Esophagus (tissue), 2 donors: ENCODE measurements around the gene DDX23. TPM values are rescaled to one million over a fixed set of nuclear protein-coding genes. Genes with fewer than 3 reads are reported as not detected.
A peak's percentile ranks its signal among the peaks of the same experiment; 100 is the strongest.
"Not testable (repeated sequence)": the region's sequence is repeated elsewhere in the genome, so short reads cannot be mapped to it uniquely, and the experiment has no call there.

ENCODE experiments used
- H3K27ac ChIP-seq, 2 donors: one replicate each; pipeline ENCODE4 v1.5.1; 2013; ENCODE audit warnings: low read depth in 2 of 2, mild to moderate bottlenecking in 2 of 2, inconsistent platforms in 1 of 2, low read length in 1 of 2, moderate library complexity in 1 of 2
- H3K27me3 ChIP-seq, 2 donors: one replicate each; pipeline ENCODE4 v1.6.1; 2013; ENCODE audit warnings: low read length in 2 of 2, control low read depth in 1 of 2, mild to moderate bottlenecking in 1 of 2; ENCODE audit not compliant: insufficient read depth in 2 of 2, control insufficient read depth in 1 of 2
- H3K36me3 ChIP-seq, 2 donors: one replicate each; pipeline ENCODE4 v1.6.1; 2013; ENCODE audit warnings: low read length in 1 of 2; ENCODE audit not compliant: control insufficient read depth in 2 of 2, insufficient read depth in 2 of 2
- H3K4me1 ChIP-seq, 2 donors: one replicate each; pipeline ENCODE4 v1.6.1; 2013; ENCODE audit warnings: low read length in 1 of 2; ENCODE audit not compliant: control insufficient read depth in 2 of 2, insufficient read depth in 2 of 2
- H3K4me3 ChIP-seq, 2 donors: one replicate each; pipeline ENCODE4 v1.5.1; 2013; ENCODE audit warnings: low read length in 2 of 2, mild to moderate bottlenecking in 2 of 2, low read depth in 1 of 2, moderate library complexity in 1 of 2
- H3K9me3 ChIP-seq, 2 donors: one replicate each; pipeline ENCODE4 v1.6.1; 2013; ENCODE audit warnings: mild to moderate bottlenecking in 2 of 2, low read depth in 1 of 2, low read length in 1 of 2, moderate library complexity in 1 of 2; ENCODE audit not compliant: control insufficient read depth in 2 of 2, insufficient read depth in 1 of 2
- WGBS, 2 donors: extraction: QIAGEN DNeasy Blood & Tissue Kit; methylation state at CpG; one replicate each; pipeline ENCODE4 v1.1.7; 2013; 5-methylcytosine and 5-hydroxymethylcytosine counted together
- polyA plus RNA-seq, 2 donors: library from polyadenylated mRNA; stranded (reverse); fragments of 200-250 nt; gene quantifications; one replicate each; pipeline ENCODE4 v1.2.3, GENCODE V29; 2013
- donor health status: healthy with polysubstance abuse.
- donor health status: Bipolar disorder and iron deficiency.

The DDX23 gene
- polyA plus RNA-seq, 2 donors, result 26.2 to 37.5 TPM

DNA sequence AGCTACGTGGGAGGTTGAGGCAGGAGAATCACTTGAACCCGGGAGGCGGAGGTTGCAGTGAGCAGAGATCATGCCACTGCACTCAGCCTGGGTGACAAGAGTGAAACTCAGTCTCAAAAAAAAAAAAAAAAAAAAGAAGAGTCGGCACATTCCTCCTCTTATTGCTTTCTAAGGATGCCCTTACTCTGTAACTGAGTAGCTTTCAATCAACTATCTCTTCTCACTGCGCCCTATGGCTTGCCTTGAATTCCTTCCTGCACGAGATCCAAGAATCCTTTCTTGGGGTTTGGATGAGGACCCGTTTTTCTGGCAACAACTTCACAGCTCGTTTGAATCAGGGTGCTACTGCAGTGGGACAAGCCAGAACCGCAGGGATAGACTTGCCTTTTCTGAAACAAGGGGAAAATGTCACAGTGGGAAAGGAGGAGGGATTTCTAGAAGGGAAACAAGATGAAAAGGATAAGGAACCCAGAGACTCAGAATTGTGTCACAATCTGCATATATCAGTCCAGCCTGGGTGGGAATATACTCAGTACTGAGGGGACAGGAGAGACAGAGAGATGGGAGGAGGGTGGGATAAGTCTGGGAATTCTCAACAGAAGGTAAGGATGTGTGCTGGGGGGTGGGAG lies 29.8 kb upstream of the DDX23 start:
- no peaks in the 10 kb centered on the region for H3K4me1 ChIP-seq
- H3K9me3 ChIP-seq, result no peaks in the 10 kb centered on the region
- H3K36me3 ChIP-seq, result no peaks in the 10 kb centered on the region
- H3K27ac ChIP-seq, result no peak overlapping the region
- H3K27me3 ChIP-seq, result no peaks in the 10 kb centered on the region
- WGBS, 2 donors, result 34 to 49% methylated on average over 9 of the region's 9 CpGs
- H3K4me3 ChIP-seq, result no peak overlapping the region

DNA sequence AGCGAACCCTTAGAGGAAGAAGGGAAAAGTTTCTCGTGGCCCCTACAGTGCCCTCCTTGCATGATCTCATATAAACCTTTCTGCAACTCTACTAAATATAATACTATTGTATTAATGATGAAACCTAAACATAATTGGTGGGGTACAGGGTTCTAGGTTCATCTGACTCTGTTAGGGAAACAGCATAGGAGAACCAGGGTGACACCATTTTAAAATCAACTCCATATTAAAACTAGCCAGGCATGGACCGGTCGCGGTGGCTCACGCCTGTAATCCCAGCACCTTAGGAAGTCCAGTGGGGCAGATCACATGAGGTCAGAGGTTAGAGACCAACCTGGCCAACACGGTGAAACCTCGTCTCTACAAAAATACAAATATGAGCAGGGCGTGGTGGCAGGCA lies 28.7 kb upstream of the DDX23 start:
- no peak overlapping the region for H3K27ac ChIP-seq
- no peak overlapping the region for H3K4me3 ChIP-seq
- WGBS, 2 donors, result 78 to 83% methylated on average over 9 of the region's 9 CpGs
- no peaks in the 10 kb centered on the region for H3K4me1 ChIP-seq
- H3K27me3 ChIP-seq, result no peaks in the 10 kb centered on the region
- H3K36me3 ChIP-seq, result no peaks in the 10 kb centered on the region
- no peaks in the 10 kb centered on the region for H3K9me3 ChIP-seq

DNA sequence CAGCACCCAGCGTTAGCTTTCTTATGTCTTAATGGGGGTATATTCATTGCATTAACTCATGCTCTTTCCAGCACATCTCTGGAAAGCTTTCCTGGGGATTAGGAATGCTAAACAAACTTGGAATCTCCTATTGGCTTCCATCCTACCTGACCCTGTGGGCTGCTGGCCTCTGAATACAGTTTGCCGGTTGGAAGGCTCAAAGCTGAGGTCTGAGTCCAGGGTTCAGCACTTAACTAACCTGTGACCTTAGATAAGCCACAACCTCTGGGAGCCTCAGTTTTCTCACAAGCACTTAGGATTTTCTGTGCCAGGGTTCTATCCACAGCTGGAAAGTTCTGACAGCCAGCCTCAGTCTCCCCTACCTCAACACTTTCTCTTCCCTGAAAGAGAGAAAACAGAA lies 26.6 kb upstream of the DDX23 start:
- Histone ChIP-seq H3K9me3 (no peaks in the 10 kb centered on the region), H3K27me3 (no peaks in the 10 kb centered on the region), H3K4me1 (no peaks in the 10 kb centered on the region), H3K36me3 (no peaks in the 10 kb centered on the region), H3K4me3 (no peak overlapping the region), H3K27ac (no peak overlapping the region)
- 73 to 77% methylated on average over 2 of the region's 2 CpGs for WGBS, 2 donors

DNA sequence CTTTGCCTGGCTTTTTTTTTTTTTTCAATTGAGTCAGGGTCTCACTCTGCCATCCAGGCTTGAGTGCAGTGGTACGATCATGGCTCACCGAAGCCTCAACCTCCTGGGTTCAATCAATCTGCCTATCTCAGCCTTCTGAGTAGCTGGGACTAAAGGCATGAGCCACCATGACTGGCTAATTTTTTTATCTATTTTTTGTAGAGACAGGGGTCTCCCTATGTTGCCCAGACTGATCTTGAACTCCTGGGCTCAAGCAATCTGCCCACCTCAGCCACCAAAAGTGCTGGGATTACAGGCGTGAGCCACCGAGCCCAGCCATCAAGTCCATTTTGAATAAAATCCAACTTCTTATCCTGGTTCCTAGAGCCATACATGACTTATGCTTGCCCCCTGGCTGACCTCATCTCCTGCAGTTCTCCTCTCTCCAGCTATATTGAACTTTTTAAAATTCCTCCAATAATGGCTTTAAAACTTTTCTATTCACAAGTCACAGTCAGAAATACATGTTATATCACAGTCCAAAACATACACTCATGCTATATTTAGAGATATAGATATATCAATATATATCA lies 24.1 kb upstream of the DDX23 start:
- no peak overlapping the region for H3K4me3 ChIP-seq
- H3K36me3 ChIP-seq, result no peaks in the 10 kb centered on the region
- H3K27ac ChIP-seq, result no peak overlapping the region
- no peaks in the 10 kb centered on the region for H3K4me1 ChIP-seq
- 62 to 84% methylated on average over 4 of the region's 4 CpGs for WGBS, 2 donors
- no peaks in the 10 kb centered on the region for H3K27me3 ChIP-seq
- no peaks in the 10 kb centered on the region for H3K9me3 ChIP-seq

DNA sequence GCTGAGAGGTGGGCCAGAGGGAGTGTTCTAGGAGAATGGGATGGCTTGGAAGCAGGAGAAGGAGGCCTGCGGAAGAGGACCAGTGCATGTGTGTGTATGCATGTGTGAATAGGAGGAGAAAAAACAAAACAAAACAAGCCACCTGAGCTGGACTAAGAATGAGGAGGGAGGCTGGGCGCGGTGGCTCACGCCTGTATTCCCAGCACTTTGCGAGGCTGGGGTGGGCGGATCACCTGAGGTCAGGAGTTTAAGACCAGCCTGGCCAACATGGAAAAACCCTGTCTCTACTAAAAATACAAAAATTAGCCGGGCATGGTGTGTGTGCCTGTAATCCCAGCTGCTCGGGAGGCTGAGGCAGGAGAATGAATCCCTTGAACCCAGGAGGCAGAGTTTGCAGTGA lies 21.6 kb upstream of the DDX23 start:
- H3K9me3 ChIP-seq, result not testable (repeated sequence)

DNA sequence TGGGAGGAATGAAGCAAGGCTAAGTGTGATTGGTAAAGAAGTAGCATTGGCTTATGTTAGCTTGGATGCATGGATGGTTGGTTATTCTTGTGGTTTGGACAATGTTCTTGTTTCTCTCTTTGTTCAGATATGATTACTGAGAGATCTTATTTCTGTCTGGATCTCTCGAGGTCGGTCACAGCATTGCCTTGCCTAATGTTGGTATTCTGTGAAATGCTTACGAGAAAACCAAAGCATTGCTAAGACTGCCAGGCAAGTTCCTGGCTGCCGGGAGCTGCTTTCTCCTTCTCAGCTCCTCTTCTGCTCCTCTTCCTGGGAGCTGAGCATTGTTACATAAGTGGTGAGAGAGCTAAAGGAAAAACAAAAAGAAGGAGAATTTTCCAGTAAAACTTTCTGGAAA lies 21.1 kb upstream of the DDX23 start:
- Histone ChIP-seq H3K27ac (no peak overlapping the region), H3K4me3 (no peak overlapping the region), H3K9me3 (no peaks in the 10 kb centered on the region), H3K27me3 (no peaks in the 10 kb centered on the region), H3K4me1 (no peaks in the 10 kb centered on the region), H3K36me3 (no peaks in the 10 kb centered on the region)
- WGBS, 2 donors, result 78 to 82% methylated on average over 4 of the region's 4 CpGs

More for the DNA sequence above, 21.6 kb upstream of the DDX23 start:
- not testable (repeated sequence) for H3K36me3 ChIP-seq, H3K4me1 ChIP-seq, H3K27ac ChIP-seq, H3K27me3 ChIP-seq, H3K4me3 ChIP-seq
- 81 to 82% methylated on average over 8 of the region's 8 CpGs for WGBS, 2 donors

DNA sequence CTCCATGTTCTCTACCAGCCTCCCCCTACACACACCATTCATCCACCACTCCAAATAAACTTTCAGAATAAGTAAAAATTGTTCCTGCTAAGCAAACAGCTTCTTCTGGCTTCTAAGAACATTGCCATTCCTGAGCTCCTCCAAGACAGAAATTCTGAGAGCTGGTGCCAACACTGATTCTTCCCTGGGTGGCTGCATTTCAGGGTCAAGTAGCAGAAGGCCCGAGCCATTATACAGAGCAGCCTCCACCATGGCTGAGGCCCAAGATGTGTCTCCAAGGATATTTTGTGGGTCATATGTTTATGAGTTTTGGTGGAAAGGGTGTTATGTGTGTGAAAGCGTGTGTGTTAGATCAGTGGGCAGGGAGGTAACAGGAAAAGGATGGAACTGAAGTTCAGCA lies 17.2 kb upstream of the DDX23 start:
- peaks cover 0 to 8% of the 10 kb centered on the region in 2 donors for H3K4me1 ChIP-seq
- no peak overlapping the region for H3K4me3 ChIP-seq
- no peak overlapping the region for H3K27ac ChIP-seq
- no peaks in the 10 kb centered on the region for H3K27me3 ChIP-seq
- H3K9me3 ChIP-seq, result no peaks in the 10 kb centered on the region
- WGBS, 2 donors, result 76 to 87% methylated on average over 2 of the region's 2 CpGs
- no peaks in the 10 kb centered on the region for H3K36me3 ChIP-seq

DNA sequence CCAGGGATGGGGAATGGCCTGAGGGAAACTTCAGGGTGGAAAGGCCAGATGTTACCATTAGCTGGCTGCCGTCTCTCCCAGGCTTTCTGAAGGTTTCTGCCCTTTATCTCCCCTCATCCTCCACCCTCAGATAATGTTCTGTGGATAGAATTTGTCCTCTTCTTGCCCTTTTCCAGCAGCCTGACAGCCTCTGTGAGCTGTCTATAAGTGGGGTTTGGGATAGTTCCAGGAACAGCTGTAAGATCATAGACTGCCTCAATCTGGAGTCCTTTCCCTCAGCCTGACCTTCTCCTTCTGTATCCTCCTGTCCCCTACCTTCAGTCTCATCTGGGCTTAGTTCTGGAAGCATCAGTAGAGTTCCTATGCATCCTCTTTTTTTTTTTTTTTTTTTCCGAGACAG lies 16.5 kb upstream of the DDX23 start:
- Histone ChIP-seq H3K4me3 (no peak overlapping the region), H3K36me3 (no peaks in the 10 kb centered on the region), H3K27ac (no peak overlapping the region), H3K27me3 (no peaks in the 10 kb centered on the region), H3K9me3 (no peaks in the 10 kb centered on the region), H3K4me1 (peaks cover 0 to 8% of the 10 kb centered on the region in 2 donors)
- WGBS, 2 donors, result 82 to 92% methylated on average over 2 of the region's 2 CpGs

DNA sequence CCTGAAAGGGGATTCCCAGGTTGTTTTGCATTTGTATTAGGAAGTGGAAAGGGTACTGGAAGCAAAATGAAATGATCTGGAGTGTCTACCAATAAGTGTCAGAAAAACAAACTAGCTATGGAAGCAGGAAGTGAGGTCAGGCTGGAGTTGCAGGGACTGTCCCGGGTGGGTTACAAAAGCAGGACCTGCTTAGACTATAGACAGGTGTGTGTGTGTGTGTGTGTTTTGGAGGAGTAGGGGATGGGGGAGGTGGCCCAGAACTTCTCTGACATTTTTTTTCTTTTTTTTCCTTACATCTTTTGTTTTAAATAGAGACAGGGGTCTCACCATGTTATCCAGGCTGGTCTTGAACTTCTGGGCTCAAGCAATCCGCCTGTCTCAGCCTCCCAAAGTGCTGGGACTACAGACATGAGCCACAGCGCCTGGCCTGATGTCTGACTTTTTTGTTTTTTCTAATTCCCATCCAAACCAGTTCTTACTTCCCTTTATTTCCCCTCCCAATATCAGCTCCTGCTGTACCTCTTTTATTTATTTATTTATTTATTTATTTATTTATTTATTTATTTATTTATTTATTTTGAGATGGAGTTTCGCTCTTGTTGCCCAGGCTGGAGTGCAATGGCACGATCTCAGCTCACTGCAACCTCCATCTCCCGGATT lies 14.2 kb upstream of the DDX23 start:
- H3K27me3 ChIP-seq, result peaks cover 0 to 3% of the 10 kb centered on the region in 2 donors
- H3K4me3 ChIP-seq, result peak overlapping the region in 1 of 2 donors; percentile 54
- peaks cover 0 to 2% of the 10 kb centered on the region in 2 donors for H3K9me3 ChIP-seq
- WGBS, 2 donors, result 76 to 77% methylated on average over 6 of the region's 6 CpGs
- H3K27ac ChIP-seq, result no peak overlapping the region
- H3K4me1 ChIP-seq, result peaks cover 0 to 8% of the 10 kb centered on the region in 2 donors
- no peaks in the 10 kb centered on the region for H3K36me3 ChIP-seq
